Measurements from ENCODE around the gene TMEM214.
A peak's percentile ranks its signal among the peaks of the same experiment; 100 is the strongest.

- TF ChIP-seq, protein P1, sequence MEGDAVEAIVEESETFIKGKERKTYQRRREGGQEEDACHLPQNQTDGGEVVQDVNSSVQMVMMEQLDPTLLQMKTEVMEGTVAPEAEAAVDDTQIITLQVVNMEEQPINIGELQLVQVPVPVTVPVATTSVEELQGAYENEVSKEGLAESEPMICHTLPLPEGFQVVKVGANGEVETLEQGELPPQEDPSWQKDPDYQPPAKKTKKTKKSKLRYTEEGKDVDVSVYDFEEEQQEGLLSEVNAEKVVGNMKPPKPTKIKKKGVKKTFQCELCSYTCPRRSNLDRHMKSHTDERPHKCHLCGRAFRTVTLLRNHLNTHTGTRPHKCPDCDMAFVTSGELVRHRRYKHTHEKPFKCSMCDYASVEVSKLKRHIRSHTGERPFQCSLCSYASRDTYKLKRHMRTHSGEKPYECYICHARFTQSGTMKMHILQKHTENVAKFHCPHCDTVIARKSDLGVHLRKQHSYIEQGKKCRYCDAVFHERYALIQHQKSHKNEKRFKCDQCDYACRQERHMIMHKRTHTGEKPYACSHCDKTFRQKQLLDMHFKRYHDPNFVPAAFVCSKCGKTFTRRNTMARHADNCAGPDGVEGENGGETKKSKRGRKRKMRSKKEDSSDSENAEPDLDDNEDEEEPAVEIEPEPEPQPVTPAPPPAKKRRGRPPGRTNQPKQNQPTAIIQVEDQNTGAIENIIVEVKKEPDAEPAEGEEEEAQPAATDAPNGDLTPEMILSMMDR (IDR thresholded peaks at IDR 0.05; ENCODE audit: insufficient read depth, low read depth, low read length) = peak; percentile 31
- no peak for TF ChIP-seq EZH2 (IDR thresholded peaks at IDR 0.05; ENCODE audit: insufficient read depth, low read length)
These were observed 53.4 kb downstream of the TMEM214 start for GRCh38 chr2:27086090-27086723.
